WI38 (cell line): ENCODE measurements around the gene CLECL1.
"Not testable (repeated sequence)": the region's sequence is repeated elsewhere in the genome, so short reads cannot be mapped to it uniquely, and the experiment has no call there.

Experiments
- H3K4me3 ChIP-seq: 2 replicates; pipeline ENCODE4 v1.5.1; 2011; ENCODE audit warnings: low read depth, mild to moderate bottlenecking, control low read depth, low read length
- CTCF ChIP-seq: IDR thresholded peaks from 2 replicates; pipeline ENCODE4 v1.5.1; 2012; ENCODE audit warnings: low read depth, mild to moderate bottlenecking, control low read depth, low read length

The CLECL1 gene

GRCh38 chr12:9718968-9719367 lies 13.9 kb downstream of the CLECL1 start:
- no peak for TF ChIP-seq CTCF
- no peak overlapping the region for H3K4me3 ChIP-seq

DNA sequence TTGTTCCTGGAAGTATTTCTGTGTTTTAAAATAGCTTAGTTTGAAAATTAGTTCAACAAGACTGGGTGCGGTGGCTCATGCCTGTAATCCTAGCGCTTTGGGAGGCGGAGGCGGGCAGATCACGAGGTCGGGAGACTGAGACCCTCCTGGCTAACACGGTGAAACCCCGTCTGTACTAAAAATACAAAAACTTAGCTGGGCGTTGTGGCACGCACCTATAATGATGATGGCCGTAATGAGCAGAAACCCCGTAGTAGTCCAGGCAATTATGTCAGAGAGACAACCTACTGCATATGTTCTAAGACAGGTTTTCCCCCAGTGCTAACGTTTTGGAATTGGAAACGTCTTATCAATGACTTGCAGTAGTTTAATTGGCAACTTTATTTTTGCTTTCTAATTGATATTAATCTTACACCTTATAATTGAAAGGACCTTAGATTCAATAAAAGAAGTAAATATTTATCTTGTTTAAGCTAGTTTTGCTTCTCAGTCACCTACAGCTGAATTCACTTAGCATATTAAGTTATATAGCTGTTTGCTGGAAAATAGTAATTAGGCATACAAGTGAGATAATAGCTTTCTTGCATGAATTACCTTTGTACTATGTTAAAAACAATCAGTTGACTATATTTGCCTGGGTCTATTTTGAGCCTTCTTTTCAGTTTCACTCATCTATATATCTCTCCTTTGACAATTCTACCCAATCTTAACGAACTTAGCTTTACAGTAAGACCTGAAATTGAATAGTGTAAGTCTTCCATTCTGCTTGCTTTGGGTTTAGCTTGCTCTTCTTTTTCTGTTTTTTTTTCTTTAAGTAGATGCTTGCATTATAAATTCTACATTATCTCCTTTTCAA lies 15.6 kb downstream of the CLECL1 start:
- H3K4me3 ChIP-seq, result no peak overlapping the region
- no peak for TF ChIP-seq CTCF

DNA sequence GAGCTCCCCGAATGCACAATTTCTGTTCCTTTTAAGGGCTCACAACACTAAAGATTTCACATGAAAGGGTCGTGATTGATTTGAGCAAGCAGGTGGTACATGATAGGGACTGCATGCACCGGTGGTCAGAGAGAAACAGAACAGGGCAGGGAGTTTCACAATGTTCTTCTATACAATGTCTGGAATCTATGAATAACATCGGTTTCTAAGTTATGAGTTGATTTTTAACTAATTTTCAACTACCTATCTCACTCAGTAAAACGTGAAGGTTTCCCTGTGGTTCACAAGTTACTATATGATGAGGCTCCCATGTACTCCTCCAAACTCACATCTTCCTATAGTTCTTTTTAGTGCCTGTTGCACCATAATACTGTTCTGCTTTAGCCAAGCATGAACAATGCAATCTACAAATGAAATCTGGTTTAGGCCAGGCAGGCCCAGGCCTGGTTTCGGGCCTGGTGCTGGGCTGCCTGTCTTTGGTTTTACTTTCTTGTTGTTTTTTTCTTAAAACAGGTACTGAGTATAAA lies 19.8 kb downstream of the CLECL1 start:
- H3K4me3 ChIP-seq, result not testable (repeated sequence)

- no peak overlapping the region for H3K4me3 ChIP-seq
- TF ChIP-seq CTCF, result no peak
Measured at GRCh38 chr12:9711664-9712063, 21.2 kb downstream of the CLECL1 start.

GRCh38 chr12:9710584-9711375 lies 22.1 kb downstream of the CLECL1 start:
- TF ChIP-seq CTCF, result no peak
- H3K4me3 ChIP-seq, result no peak overlapping the region

DNA sequence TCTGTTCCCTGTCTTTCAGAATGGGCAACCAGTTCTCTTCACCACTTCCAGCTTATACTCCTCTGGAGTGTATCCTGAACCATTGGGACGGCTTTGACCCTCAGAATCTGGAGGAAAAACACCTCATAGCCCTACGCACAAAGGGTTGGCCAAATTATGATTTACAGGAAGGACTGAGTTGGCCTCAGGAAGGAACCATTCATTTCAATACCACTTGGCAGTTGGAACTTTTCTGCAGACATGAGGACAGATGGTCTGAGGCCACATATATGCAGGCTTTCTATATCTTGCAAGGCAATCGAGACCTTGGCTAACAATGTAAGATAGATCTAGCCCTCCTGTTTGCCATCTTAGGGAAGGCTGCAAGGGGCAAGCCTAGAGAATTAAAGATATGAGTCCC lies 24.0 kb downstream of the CLECL1 start:
- H3K4me3 ChIP-seq, result no peak overlapping the region
- TF ChIP-seq CTCF, result no peak

GRCh38 chr12:9707864-9708808 lies 24.8 kb downstream of the CLECL1 start:
- no peak overlapping the region for H3K4me3 ChIP-seq
- TF ChIP-seq CTCF, result peak; percentile 81
